Measurements from ENCODE around the gene RALGAPA1.
"Not testable (repeated sequence)": the region's sequence is repeated elsewhere in the genome, so short reads cannot be mapped to it uniquely, and the experiment has no call there.

RALGAPA1 gene

DNA sequence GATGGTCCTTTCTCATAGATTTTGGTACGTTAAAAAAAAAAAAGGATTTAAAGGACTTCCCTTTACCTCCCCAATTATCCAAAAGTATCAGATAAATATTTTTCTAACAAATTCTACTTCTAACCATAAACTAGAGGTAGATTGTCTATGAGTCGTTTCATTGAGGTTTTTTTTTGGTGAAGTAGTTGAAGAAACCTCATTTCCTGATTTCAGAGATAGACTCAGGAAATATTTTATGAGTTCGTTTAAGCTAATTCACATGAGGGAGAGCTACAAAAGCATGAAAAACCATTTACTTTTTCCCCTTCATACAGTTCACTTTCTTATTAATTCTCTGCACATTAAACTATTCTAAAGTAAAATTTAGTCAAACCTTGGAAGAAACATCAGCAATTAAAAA is 112.5 kb downstream of the RALGAPA1 start:
- DNase-seq (ENCODE audit: low spot score), result no peak

DNA sequence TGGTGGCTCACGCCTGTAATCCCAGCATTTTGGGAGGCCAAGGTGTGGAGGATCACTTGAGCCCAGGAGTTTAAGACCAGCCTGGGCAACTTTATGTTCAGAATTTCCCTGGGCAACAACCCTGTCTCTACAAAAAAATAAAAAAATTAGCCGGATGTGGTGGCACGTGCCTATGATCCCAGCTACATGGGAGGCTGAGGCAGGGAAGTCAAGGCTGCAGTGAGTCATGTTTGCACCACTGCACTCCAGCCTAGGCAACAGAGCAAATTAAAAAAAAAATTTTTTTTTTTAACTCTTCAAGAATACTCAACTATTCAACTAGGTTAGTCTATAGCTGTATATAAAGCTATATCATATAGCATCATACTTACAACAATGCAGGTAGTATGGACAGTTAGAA is 113.0 kb downstream of the RALGAPA1 start:
- DNase-seq (ENCODE audit: low spot score), result no peak

DNA sequence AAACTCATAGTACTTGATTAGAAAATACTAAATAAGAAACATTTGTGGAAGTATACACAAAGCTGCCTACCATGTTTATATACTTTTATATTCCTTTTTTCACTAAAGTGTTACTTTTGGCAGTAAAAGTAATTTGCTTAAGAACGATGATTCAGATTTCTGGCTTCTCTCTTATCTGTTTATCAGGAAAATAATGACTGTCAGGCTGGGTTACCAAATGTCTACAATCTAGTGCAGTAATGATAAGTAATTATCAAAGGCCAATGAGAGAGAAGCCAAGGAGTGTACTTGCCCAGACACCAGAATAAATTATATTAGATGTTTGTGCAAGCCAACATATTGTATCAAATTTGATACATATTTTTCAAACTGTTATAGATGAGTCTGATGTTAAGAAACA is 113.4 kb downstream of the RALGAPA1 start:
- no peak for DNase-seq (ENCODE audit: low spot score)

DNA sequence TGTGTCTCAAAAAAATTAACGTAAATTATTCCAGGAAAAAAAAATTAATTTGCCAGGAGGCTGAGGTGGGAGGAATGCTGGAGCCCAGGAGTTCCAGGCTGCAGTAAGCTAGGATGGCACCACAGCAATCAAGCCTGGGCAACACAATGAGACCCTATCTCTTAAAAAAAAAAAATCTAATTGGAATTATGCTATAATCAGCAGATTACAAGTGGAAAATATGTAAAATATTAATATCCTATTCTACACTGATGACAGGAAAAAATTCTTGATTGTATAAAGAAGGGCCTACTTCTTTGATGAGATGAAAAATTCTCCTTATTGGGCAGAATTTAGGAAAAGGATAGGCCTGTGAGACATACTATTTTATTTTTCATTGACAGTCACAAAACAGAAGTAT is 114.0 kb downstream of the RALGAPA1 start:
- DNase-seq (ENCODE audit: low spot score), result no peak

DNA sequence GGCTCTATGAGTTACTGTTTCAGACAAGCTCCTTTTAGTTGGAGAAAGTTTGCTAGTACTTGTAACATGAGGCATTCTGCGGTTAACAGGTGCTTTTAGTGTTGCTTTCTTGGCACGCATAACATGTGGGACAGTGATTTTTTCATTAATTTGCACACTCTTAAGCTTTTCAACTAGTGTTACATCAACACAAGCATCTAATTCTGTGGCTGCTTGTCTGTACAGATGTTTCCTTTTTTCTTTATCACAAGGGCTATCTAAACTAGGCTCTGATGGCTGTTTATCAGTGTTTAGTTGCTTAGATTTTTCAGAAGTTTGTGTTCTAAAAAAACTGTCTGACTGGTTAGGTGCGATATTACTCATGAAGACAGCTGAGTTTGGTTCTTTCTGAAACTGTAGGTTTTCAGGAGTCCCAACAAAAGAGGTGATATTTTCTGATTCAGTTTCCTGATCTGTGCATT is 120.1 kb downstream of the RALGAPA1 start:
- no peak for DNase-seq (ENCODE audit: low spot score)

DNA sequence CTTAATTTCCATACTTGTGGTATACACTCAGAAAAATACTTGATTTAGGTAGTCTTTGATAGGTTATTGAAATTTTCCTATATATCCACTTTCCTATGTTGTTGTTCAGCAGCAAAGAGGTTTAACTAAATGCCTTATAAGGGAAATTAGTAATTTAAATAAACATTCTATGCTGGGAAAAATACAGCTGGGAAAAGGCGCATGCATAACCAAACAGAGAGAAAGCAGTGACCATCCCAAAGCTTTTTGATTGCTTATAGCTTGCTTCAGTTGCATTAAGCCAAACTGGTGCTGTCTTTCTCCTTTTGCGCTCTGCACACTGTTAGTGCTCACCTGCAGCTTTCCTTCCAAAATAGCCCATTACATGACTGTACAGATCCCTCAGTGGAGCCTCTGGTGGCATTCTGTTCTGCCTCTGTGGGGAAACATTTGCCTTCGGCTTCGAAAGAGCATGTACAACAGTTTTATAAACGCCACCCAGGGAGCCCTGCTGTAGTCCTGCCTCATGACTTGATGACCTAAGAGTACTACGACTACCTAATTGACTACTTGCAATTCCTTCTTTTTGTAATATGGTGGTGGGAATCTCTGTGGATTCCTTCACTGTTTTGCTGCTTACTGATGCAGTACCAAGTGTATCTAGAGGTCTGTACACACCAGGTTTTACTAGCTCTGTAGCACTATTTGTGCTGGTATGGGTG is 120.8 kb downstream of the RALGAPA1 start:
- no peak for DNase-seq (ENCODE audit: low spot score)

DNA sequence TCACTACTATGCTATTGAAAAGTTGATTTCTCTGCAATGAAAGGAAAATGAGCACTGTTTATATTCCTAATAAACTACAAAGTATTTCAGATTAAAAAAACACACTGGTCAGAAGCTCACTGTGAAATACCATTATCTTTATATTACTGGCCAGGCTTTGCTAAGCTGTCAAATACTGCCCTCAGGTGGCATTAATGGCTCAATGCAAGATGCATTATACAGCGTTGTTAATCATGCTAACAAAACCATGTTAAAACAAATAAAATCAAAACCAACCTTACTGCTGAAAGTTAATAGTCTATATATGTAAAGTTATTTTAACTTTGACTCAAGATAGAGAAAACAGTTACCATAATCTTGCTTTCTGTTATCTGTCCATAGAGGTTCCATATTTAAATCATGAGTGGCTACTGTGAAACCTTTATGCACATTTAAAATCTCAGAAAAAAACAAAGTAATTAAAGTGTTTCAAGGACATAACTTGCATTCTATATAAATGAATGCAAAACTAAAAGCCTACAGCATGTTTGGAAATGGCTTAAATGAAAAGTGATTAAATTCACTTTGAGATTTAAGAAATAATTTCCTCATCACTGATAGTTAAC is 121.7 kb downstream of the RALGAPA1 start:
- peak; percentile 3 for DNase-seq (ENCODE audit: low spot score)

DNA sequence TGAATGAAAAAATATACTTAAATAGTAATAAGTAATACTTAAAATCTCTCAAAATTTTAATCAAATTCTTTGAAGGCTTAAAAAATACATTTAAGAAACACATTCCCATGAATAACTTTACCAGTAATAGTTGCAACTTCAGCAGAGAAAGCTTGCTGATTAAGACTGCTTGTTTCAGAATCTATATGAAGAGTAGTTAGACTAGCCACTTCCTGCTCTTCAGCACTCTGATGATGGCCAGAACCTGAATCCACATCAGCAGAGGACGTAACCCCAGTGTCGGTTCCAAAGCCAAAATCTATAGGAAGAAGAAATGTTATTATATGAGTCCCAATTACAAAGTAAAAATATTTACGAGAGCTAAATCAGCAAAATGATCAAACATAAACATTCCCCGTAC is 125.4 kb downstream of the RALGAPA1 start:
- not testable (repeated sequence) for DNase-seq (ENCODE audit: low spot score)

DNA sequence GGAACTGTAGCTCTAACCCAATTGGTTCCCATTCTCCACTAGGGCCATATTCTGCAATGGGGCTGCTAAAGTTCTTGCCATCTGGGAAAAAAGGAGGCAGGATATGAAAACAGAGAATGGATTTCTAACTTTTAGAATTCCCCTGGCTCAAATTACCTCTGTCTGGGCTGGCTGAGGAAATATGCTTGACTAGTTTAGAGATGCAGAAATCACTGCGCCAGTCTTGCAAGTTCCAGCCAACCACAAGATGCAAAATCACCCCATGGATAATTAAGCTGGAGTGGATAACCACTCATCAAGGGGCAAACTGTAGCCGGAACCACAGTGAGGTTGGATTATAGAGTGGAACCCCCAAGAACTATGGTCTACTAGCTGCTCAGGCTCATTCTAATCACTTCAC is 126.3 kb downstream of the RALGAPA1 start:
- no peak for DNase-seq (ENCODE audit: low spot score)

DNA sequence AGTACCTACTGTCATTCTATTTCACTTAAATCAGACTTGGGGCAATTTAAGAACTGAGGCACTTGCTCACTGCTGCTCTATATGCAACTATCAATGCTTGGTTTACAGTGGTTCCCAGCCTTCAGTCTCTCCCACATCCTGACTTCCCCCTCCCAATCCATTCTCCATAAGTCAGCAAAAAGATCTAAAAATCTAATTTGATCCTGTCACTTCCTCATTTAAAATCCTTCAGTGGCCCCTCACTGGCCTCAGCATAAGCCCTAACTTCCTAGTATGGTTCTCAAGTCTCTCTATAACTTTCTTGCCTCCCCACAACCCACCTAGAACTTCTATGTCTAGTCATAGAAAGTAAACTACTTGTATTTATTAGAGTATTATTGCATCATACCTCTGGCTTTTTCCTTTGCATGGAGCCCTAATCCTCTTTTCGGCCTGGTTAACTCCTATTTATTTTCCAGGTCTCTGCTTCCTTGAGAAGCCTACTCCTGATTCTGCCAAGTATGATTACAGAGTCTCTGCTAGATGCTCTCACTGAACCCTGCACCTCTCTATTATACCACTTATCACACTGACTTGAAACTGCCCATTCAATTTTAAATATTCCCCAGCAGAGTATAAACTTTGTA is 130.6 kb downstream of the RALGAPA1 start:
- DNase-seq (ENCODE audit: low spot score), result no peak

DNA sequence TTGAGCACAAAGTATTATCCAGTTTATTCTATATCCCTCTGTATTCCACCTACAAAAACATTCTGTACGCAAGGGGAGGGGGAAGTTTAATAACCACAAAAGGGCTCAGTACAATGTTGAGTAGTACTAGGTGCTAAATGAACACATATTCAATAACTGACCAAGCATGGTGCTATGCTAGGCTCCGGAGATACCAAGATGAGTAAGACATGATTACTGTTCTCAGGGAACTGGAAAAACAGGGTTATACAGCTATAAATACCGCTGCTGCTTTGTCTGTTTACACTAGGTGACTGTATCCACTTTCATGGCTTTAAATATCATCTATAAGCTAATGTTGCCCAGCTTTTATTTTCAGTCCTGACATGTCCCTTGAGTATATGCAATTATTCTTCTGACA is 139.3 kb downstream of the RALGAPA1 start:
- peak; percentile 3 for DNase-seq (ENCODE audit: low spot score)

DNA sequence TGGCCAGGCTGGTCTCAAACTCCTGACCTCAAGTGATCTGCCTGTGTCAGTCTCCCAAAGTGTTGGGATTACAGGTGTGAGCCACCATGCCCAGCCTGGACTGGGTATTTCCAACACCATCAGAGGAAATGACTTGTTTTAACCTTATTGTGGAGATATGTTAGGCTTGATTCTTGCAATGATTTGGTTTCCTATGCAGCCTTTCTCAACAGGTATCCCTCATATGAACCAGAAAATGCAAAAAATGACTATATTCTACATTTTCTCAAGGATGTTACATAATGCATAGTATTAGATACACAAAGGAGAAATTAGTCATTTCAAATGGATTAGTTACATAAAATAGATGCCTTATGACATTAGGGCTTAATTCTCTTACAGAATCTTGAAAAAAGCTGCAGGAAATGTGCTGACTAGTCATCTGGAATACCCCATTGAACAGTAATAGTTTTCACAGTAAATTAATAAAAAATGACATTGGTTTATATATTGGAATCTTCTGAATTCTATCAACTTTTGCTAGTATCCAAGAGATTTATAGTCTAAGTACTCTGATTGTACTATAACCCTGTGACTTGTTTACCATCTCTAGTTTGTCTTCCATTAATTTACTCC is 142.6 kb downstream of the RALGAPA1 start:
- DNase-seq (ENCODE audit: low spot score), result no peak

DNA sequence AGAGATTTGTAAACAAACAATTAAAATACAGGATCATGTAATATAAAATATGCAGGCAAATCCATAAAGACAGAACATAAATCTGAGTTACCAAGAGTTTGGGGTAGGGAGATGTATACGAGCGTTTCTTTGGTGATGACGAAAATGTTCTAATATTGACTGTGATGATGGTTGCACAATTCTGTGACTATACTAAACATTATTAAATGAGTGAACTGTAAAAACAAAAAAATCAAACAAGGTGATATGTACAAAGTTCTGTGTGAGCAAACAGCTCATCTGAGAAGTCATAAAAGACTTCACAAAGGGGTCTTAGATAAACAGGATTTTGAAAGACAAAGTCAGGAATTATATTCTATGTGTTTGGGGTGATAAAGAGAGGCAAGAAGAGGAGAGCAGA is 147.2 kb downstream of the RALGAPA1 start:
- no peak for DNase-seq (ENCODE audit: low spot score)

DNA sequence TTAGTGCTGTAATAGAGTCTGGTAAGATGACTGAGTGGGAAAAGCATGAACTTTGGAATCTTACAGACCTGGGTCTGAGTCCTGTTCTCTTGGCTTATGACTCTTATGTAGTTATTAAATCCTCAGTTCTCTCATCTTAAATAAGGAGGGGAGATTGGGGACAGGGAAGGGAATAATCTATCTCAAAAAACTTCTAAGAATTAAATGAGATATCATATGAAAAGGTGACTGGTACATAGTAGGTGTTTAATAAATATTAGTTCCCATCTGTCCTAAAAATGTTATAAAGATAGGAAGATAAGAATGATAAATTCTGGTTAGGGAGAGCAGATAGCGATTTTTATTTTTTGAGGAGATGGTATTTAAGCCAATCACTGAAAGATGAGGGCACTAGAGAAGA is 156.1 kb downstream of the RALGAPA1 start:
- no peak for DNase-seq (ENCODE audit: low spot score)

DNA sequence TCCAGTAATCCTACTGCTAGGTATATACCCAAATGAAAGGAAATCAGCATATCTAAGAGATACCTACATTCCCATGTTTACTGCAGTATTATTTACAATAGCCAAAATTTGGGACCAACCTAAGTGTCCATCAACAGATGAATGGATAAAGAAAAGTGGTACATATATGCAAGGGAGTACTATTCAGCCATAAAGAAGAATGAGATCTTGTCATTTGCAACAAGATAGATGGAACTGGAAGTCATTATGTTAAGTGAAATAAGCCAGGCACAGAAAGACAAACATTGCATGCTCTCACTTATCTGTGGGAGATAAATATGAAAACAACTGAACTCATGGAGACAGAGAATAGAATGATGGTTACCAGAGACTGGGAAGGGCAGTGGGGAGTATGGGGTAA is 165.6 kb downstream of the RALGAPA1 start:
- no peak for DNase-seq (ENCODE audit: low spot score)

DNA sequence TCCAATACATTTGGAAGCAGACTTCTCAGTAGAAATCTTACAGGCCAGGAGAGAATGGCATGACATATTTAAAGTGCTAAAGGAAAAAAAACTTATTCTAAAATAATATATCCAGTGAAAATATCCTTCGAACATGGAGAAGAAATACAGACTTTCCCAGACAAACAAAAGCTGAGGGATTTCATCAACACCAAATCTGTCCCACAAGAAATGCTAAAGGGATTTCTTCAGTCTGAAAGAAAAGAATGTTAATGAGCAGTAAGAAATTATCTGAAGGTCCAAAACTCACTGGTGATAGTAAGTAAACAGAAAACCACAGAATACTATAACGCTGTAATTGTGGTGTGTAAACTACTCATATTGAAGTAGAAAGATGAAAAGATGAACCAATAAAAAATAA is 171.2 kb downstream of the RALGAPA1 start:
- DNase-seq (ENCODE audit: low spot score), result no peak

DNA sequence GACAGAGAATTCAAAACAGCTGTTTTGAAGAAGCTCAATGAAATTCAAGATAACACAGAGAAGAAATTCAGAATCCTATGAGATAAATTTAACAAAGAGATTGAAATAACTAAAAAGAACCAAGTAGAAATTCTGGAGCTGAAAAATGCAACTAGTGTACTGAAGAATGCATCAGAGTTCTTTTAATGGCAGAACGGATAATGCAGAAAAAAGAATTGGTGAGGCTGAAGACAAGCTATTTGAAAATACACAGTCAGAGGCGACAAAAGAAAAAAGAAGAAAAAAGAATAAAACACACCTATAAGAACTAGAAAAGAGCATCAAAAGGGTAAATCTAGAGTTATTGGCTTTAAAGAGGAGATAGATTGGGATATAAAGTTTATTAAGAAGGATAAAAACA is 171.8 kb downstream of the RALGAPA1 start:
- no peak for DNase-seq (ENCODE audit: low spot score)

DNA sequence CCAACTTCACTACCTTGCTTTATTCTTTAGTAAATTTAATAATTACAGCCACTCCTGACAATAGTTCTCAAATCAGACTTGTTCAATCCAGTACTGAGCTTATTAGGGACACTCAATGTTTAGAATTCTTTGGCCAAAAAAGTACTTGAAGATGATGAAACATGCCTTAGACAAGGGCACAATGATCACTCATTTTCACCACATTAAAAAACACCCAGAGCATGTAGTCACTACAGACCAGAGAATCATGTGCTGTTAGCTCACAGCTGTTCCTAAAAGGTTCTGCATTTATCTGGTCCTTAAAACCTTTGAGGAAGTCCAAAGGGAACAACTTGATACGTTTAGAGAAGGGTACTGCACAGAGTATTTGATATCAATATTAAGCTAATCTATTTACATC is 176.4 kb downstream of the RALGAPA1 start:
- no peak for DNase-seq (ENCODE audit: low spot score)

DNA sequence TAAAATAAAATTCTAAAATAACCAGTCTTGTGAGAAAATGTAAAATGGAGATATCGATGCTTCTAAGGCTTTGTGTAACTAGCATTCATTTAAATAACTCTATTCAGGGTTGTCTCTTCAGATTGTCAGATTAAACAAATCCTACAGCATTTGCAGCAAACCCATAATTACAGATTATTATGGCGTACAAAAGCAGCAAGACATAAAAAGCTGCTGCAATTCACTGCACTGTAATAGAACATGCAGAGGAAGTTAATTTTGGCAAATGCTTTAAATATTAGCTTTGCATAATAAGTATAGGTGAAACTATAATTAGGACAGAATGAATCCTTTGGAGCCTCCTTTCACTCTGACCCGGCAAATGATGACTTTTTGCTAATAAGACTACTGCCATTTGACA is 176.8 kb downstream of the RALGAPA1 start:
- no peak for DNase-seq (ENCODE audit: low spot score)

DNA sequence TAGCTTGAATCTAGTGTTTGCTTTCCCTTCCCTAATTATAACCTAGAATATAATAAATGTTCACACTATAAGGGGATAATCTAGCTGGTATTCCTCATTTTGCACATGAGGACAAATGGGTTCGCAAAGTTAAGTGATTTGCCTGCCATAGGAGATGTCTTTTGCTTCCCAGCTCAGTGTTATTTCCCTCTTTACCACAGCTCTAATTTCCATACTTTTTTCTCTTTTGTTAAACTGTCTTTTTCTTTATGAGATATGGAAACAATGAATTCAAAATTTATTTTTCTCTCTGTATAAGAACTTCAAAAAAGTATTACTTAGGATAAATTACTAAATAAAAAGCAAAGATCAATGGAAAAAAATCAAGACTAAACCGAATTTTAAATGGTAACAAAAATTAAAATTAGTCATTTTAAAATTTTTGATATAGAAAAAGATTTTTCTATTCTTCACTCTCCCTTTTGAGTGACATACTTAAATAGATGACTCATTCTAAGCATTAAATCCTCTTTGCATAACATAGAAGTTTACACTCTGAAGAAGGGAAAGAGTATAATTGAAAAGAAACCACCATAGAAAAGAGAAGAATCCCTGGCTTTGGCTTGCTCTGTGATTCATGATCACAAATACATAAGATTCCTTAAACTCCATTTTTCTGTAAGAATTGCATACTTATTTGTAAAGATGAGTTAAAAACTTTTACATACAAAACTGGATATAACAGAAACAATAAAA is 177.9 kb downstream of the RALGAPA1 start:
- DNase-seq (ENCODE audit: low spot score), result no peak

DNA sequence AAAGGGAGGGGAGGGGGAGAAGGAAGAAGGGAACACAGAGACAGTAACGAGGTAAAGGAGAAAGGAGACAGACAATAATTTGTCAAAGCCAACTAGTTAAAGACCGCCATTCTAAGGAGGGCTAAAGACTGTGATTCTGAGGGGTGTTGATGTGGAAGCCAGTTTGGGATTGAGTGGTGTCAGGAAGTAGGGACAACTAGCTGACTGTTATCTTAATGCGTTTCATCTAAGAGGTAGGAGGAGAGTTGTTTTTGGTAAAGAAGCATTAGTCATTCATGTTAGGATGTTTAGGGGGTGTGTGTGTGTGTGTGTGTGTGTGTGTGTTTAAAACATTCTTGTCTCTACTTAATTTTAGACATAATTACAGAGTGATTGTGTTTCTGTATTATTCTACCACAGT is 180.1 kb downstream of the RALGAPA1 start:
- DNase-seq (ENCODE audit: low spot score), result no peak

DNA sequence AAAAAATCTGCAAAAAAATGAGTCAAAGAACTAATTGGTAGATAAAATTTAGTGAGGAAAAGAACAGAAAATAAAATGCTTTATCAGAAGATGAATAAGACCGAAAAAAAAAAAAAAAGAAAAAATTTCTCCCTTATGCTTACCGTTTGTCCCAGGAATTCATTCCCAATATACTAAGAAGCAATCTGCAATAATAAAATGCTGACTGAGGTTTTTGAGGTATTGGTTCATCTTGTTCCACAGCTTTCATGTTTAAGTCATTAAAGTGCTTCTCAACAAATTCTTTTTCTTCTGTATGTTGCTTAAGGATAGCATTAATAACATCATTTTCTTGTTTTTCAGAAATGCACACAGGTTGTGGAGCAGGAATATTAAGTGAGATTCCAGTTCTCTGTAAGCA is 182.1 kb downstream of the RALGAPA1 start:
- not testable (repeated sequence) for DNase-seq (ENCODE audit: low spot score)
